SK-N-SH (cell line): ENCODE measurements around the gene ARHGEF6. TPM values are rescaled to one million over a fixed set of nuclear protein-coding genes. Genes with fewer than 3 reads are reported as not detected.

Experiments
- CTCF ChIA-PET: fragments of 300-600, 350-600 bp; formaldehyde crosslinking; extraction: SDS; loops from one replicate; lab custom pipeline; 2021; lab: Yijun Ruan, JAX
- POLR2A ChIA-PET: fragments of 350-600 bp; sonication (Branson Sonifier 250); formaldehyde crosslinking; extraction: SDS; loops from one replicate; lab custom pipeline; 2020; ENCODE audit warnings: antibody characterized with exemption, inconsistent platforms; lab: Yijun Ruan, JAX
- DNase-seq: peaks from one replicate; pipeline ENCODE4 v3.0.0; 2012
- H2AFZ ChIP-seq: fragments of 200-600 bp; sonication (generic); 2 replicates; pipeline ENCODE4 v1.8.1; 2016; ENCODE audit warnings: antibody characterized with exemption, mild to moderate bottlenecking, low read depth
- H3F3A ChIP-seq: fragments of 200-600 bp; sonication (generic); replicated peaks from 2 replicates; pipeline ENCODE3; 2016; ENCODE audit warnings: antibody characterized with exemption, mild to moderate bottlenecking; ENCODE audit not compliant: insufficient read depth
- H3K27ac ChIP-seq, 2 experiments: fragments of 200-500 bp in 1 of 2; fragments of 200-600 bp in 1 of 2; sonication (Bioruptor generic) in 1 of 2; sonication (generic), shearing (Covaris generic) in 1 of 2; 2 replicates each; pipeline versions ENCODE4 v1.5.1 to v1.6.1; 2014 to 2016; ENCODE audit warnings: low read depth in 2 of 2, inconsistent platforms in 1 of 2, low read length in 1 of 2, mild to moderate bottlenecking in 1 of 2, mixed read lengths in 1 of 2
- H3K27me3 ChIP-seq: fragments of 200-600 bp; sonication (generic), shearing (Covaris generic); 2 replicates; pipeline ENCODE4 v1.6.1; 2016; ENCODE audit warnings: mixed run types; ENCODE audit not compliant: insufficient read depth
- H3K36me3 ChIP-seq, 2 experiments: fragments of 200-500 bp in 1 of 2; fragments of 200-600 bp in 1 of 2; sonication (Bioruptor generic) in 1 of 2; sonication (generic) in 1 of 2; replicated peaks in 1 of 2; 2 replicates each; pipeline versions ENCODE3 to v1.5.1; 2014 to 2016; ENCODE audit warnings: low read length in 1 of 2, mild to moderate bottlenecking in 1 of 2; ENCODE audit not compliant: insufficient read depth in 2 of 2, control insufficient read depth in 1 of 2
- H3K4me1 ChIP-seq, 2 experiments: fragments of 200-500 bp in 1 of 2; fragments of 200-600 bp in 1 of 2; sonication (Bioruptor generic) in 1 of 2; sonication (generic), shearing (Covaris generic) in 1 of 2; 2 replicates each; pipeline versions ENCODE4 v1.5.1 to v1.6.1; 2014 to 2016; ENCODE audit warnings: low read depth in 1 of 2, low read length in 1 of 2, mixed run types in 1 of 2; ENCODE audit not compliant: insufficient read depth in 2 of 2, control insufficient read depth in 1 of 2
- H3K4me2 ChIP-seq: fragments of 200-600 bp; sonication (generic), shearing (Covaris generic); 2 replicates; pipeline ENCODE4 v1.6.1; 2017; ENCODE audit warnings: mixed run types
- H3K4me3 ChIP-seq, 2 experiments: fragments of 200-500 bp in 1 of 2; fragments of 200-600 bp in 1 of 2; sonication (Bioruptor generic) in 1 of 2; sonication (generic), shearing (Covaris generic) in 1 of 2; 2 replicates each; pipeline versions ENCODE4 v1.5.1 to v1.8.1; 2014 to 2016; ENCODE audit warnings: low read depth in 2 of 2, inconsistent platforms in 1 of 2, low read length in 1 of 2, mild to moderate bottlenecking in 1 of 2, mixed read lengths in 1 of 2, moderate library complexity in 1 of 2
- H3K79me2 ChIP-seq: fragments of 200-600 bp; sonication (generic); 2 replicates; pipeline ENCODE4 v1.8.1; 2017; ENCODE audit warnings: mild to moderate bottlenecking; ENCODE audit not compliant: insufficient read depth
- H3K9ac ChIP-seq: fragments of 200-600 bp; sonication (generic); 2 replicates; pipeline ENCODE4 v1.6.1; 2017; ENCODE audit warnings: mixed run types
- H3K9me2 ChIP-seq: fragments of 200-600 bp; sonication (generic); 2 replicates; pipeline ENCODE4 v1.6.1; 2017; ENCODE audit warnings: mixed run types
- H3K9me3 ChIP-seq: fragments of 200-600 bp; sonication (generic); 2 replicates; pipeline ENCODE4 v1.6.1; 2017; ENCODE audit warnings: mixed run types, mild to moderate bottlenecking, moderate library complexity
- H4K20me1 ChIP-seq: fragments of 200-600 bp; sonication (generic); 2 replicates; pipeline ENCODE4 v1.6.1; 2017; ENCODE audit warnings: mild to moderate bottlenecking, mixed run types; ENCODE audit not compliant: insufficient read depth
- EP300 ChIP-seq, 2 experiments: IDR thresholded peaks; 2 replicates each; pipeline versions ENCODE4 v1.4.0 to v1.6.1; 2012; ENCODE audit warnings: borderline replicate concordance in 1 of 2, low read depth in 1 of 2, low read length in 1 of 2
- MXI1 ChIP-seq: IDR thresholded peaks from 2 replicates; pipeline ENCODE4 v1.6.1; 2012; ENCODE audit warnings: mild to moderate bottlenecking, low read depth, low read length, improper control_type of control experiment
- NRF1 ChIP-seq: IDR thresholded peaks from 2 replicates; pipeline ENCODE4 v1.6.1; 2012; ENCODE audit warnings: low read depth, mild to moderate bottlenecking, low read length
- RXRA ChIP-seq: IDR thresholded peaks from 2 replicates; pipeline ENCODE4 v1.4.0; 2012; ENCODE audit warnings: low read depth, mild to moderate bottlenecking, borderline replicate concordance
- TCF12 ChIP-seq: IDR thresholded peaks from 2 replicates; pipeline ENCODE4 v1.4.0; 2012
- TEAD4 ChIP-seq: IDR thresholded peaks from 2 replicates; pipeline ENCODE4 v1.4.0; 2012; ENCODE audit warnings: mild to moderate bottlenecking, borderline replicate concordance; ENCODE audit not compliant: insufficient read depth
- YY1 ChIP-seq: IDR thresholded peaks from 2 replicates; pipeline ENCODE4 v1.4.0; 2012; ENCODE audit warnings: low read depth, mild to moderate bottlenecking
- WGBS: methylation state at CpG from one replicate; pipeline ENCODE4 v1.1.6; 2017; ENCODE audit warnings: low lambda C conversion rate; 5-methylcytosine and 5-hydroxymethylcytosine counted together
- polyA plus RNA-seq, 3 experiments: library from polyadenylated mRNA; depleted of rRNA; stranded (reverse); fragments of >200 nt; gene quantifications; 2 replicates each; pipeline ENCODE4 v1.2.3, GENCODE V29; 2012
- TF ChIP-seq, protein P1 (sequence below): fragments of 200-600 bp; sonication (generic); IDR thresholded peaks from 2 replicates; pipeline ENCODE4 v1.6.1; 2017; ENCODE audit warnings: antibody characterized with exemption, mild to moderate bottlenecking, moderate library complexity
- TF ChIP-seq, protein P2 (sequence below): IDR thresholded peaks from 2 replicates; pipeline ENCODE4; 2012

Gene ARHGEF6
- polyA plus RNA-seq, 1 of the 3 experiments (the other 2 are of a cell fraction) = 2.7 TPM

- DNase-seq = no peak
- Histone ChIP-seq H3F3A (no peaks in the 10 kb centered on the region), H4K20me1 (no peaks in the 10 kb centered on the region), H3K4me3 (no peak overlapping the region), H3K27ac (no peak overlapping the region), H3K9me2 (no peaks in the 10 kb centered on the region), H3K27me3 (peaks cover 3% of the 10 kb centered on the region; the same call in 1 of the 2 replicates), H3K36me3 (no peaks in the 10 kb centered on the region), H3K4me1 (no peaks in the 10 kb centered on the region), H3K4me2 (no peak overlapping the region), H3K9me3 (no peaks in the 10 kb centered on the region), H3K79me2 (no peaks in the 10 kb centered on the region), H2AFZ (no peak overlapping the region), H3K9ac (no peak overlapping the region)
- 0% methylated on average over 1 of the region's 1 CpG for WGBS
- TF ChIP-seq NRF1 = no peak
- TF ChIP-seq, protein P1, sequence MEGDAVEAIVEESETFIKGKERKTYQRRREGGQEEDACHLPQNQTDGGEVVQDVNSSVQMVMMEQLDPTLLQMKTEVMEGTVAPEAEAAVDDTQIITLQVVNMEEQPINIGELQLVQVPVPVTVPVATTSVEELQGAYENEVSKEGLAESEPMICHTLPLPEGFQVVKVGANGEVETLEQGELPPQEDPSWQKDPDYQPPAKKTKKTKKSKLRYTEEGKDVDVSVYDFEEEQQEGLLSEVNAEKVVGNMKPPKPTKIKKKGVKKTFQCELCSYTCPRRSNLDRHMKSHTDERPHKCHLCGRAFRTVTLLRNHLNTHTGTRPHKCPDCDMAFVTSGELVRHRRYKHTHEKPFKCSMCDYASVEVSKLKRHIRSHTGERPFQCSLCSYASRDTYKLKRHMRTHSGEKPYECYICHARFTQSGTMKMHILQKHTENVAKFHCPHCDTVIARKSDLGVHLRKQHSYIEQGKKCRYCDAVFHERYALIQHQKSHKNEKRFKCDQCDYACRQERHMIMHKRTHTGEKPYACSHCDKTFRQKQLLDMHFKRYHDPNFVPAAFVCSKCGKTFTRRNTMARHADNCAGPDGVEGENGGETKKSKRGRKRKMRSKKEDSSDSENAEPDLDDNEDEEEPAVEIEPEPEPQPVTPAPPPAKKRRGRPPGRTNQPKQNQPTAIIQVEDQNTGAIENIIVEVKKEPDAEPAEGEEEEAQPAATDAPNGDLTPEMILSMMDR = no peak
- no peak for TF ChIP-seq YY1
- no peak for TF ChIP-seq RXRA
- no peak for TF ChIP-seq EP300 (IDR thresholded peaks at IDR 0.05; ENCODE audit: borderline replicate concordance in 1 of 2, low read depth in 1 of 2, low read length in 1 of 2)
- no peak for TF ChIP-seq MXI1
- TF ChIP-seq TCF12 = no peak
- ChIA-PET POLR2A (no interaction called here), CTCF (no interaction called here)
These were observed 149.9 kb downstream of the ARHGEF6 start for GRCh38 chrX:136630881-136631280.

- Histone ChIP-seq H3K4me3 (no peak overlapping the region), H3K4me2 (no peak overlapping the region), H4K20me1 (no peaks in the 10 kb centered on the region), H3K36me3 (no peaks in the 10 kb centered on the region), H3K9me2 (no peaks in the 10 kb centered on the region), H3K4me1 (no peaks in the 10 kb centered on the region), H3F3A (no peaks in the 10 kb centered on the region), H2AFZ (no peak overlapping the region), H3K9me3 (no peaks in the 10 kb centered on the region), H3K9ac (no peak overlapping the region), H3K27ac (no peak overlapping the region), H3K79me2 (no peaks in the 10 kb centered on the region), H3K27me3 (peaks cover 1% of the 10 kb centered on the region; the same call in 1 of the 2 replicates)
- ChIA-PET CTCF (no interaction called here), POLR2A (no interaction called here)
- DNase-seq = no peak
- no peak for TF ChIP-seq TEAD4
- no peak for TF ChIP-seq TCF12
- TF ChIP-seq, protein P2, sequence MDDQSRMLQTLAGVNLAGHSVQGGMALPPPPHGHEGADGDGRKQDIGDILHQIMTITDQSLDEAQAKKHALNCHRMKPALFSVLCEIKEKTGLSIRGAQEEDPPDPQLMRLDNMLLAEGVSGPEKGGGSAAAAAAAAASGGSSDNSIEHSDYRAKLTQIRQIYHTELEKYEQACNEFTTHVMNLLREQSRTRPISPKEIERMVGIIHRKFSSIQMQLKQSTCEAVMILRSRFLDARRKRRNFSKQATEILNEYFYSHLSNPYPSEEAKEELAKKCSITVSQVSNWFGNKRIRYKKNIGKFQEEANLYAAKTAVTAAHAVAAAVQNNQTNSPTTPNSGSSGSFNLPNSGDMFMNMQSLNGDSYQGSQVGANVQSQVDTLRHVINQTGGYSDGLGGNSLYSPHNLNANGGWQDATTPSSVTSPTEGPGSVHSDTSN = no peak
- WGBS = 27% methylated on average over 5 of the region's 6 CpGs
These were observed 151.5 kb downstream of the ARHGEF6 start for GRCh38 chrX:136629084-136629750.
